AG09309 (cell line): ENCODE data around the gene SLC13A2.

Experiments used
- DNase-seq: peaks from one replicate; pipeline ENCODE4 v3.0.0-alpha.2; 2010; ENCODE audit warnings: low read depth
- H3K4me3 ChIP-seq: 2 replicates; pipeline ENCODE4 v1.5.1; 2011; ENCODE audit warnings: mild to moderate bottlenecking, low read depth, low read length, moderate library complexity; ENCODE audit not compliant: control insufficient read depth
- CTCF ChIP-seq: IDR thresholded peaks from 2 replicates; pipeline ENCODE4 v1.5.1; 2011; ENCODE audit warnings: mild to moderate bottlenecking, low read depth, low read length, inconsistent platforms; ENCODE audit not compliant: insufficient read depth, control insufficient read depth; ENCODE audit errors: missing control alignments

Gene SLC13A2

GRCh38 chr17:28529013-28529400 is 55.6 kb downstream of the SLC13A2 start:
- DNase-seq = no peak

GRCh38 chr17:28530250-28530649 is 56.8 kb downstream of the SLC13A2 start:
- no peak overlapping the region for H3K4me3 ChIP-seq
- no peak for DNase-seq
- TF ChIP-seq CTCF = no peak

More at GRCh38 chr17:28529013-28529400, 55.6 kb downstream of the SLC13A2 start:
- TF ChIP-seq CTCF = no peak
- no peak overlapping the region for H3K4me3 ChIP-seq

- H3K4me3 ChIP-seq = no peak overlapping the region
- no peak for DNase-seq
- no peak for TF ChIP-seq CTCF
Observed at GRCh38 chr17:28530926-28531325, 57.5 kb downstream of the SLC13A2 start.

GRCh38 chr17:28532050-28532960 is 58.9 kb downstream of the SLC13A2 start:
- no peak for TF ChIP-seq CTCF
- no peak for DNase-seq
- H3K4me3 ChIP-seq = no peak overlapping the region

- no peak for TF ChIP-seq CTCF
- no peak overlapping the region for H3K4me3 ChIP-seq
- DNase-seq = no peak
Observed at GRCh38 chr17:28533091-28533807, 59.8 kb downstream of the SLC13A2 start.

- DNase-seq = no peak
- no peak overlapping the region for H3K4me3 ChIP-seq
- TF ChIP-seq CTCF = no peak
Observed at GRCh38 chr17:28534740-28535375, 61.4 kb downstream of the SLC13A2 start.
